Measurements from ENCODE around the gene TRIM54.

GRCh38 chr2:27245116-27245515 lies 37.1 kb upstream of the TRIM54 start:
- TF ChIP-seq CTCF (conservative IDR thresholded peaks at IDR 0.05; ENCODE audit: low read depth, low read length) (no peak), POLR2A (IDR thresholded peaks at IDR 0.05; ENCODE audit: low read depth, low read length) (no peak), SMC3 (IDR thresholded peaks at IDR 0.05; ENCODE audit: low read depth, low read length) (no peak), RAD21 (IDR thresholded peaks at IDR 0.05; ENCODE audit: low read length) (no peak), USF2 (IDR thresholded peaks at IDR 0.05; ENCODE audit: low read depth, low read length) (no peak), MAFK (IDR thresholded peaks at IDR 0.05; ENCODE audit: low read depth, low read length) (no peak)
- TF ChIP-seq, protein P1, sequence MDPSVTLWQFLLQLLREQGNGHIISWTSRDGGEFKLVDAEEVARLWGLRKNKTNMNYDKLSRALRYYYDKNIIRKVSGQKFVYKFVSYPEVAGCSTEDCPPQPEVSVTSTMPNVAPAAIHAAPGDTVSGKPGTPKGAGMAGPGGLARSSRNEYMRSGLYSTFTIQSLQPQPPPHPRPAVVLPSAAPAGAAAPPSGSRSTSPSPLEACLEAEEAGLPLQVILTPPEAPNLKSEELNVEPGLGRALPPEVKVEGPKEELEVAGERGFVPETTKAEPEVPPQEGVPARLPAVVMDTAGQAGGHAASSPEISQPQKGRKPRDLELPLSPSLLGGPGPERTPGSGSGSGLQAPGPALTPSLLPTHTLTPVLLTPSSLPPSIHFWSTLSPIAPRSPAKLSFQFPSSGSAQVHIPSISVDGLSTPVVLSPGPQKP (IDR thresholded peaks at IDR 0.05; ENCODE audit: borderline replicate concordance, low read depth, low read length), result no peak

Data from IMR-90 (cell line).